GM21447 (cell line): ENCODE data around the gene SLC43A3.

Source experiments
- ATAC-seq: cut with Tn5 transposase; IDR thresholded peaks from one replicate; pipeline ENCODE4 v1.9.1; 2021; ENCODE audit not compliant: unreplicated experiment

The SLC43A3 gene

GRCh38 chr11:57390535-57390934 lies 36.4 kb downstream of the SLC43A3 start, which contains the start of gene PRG2:
Gene PRG2 (minus strand): TSS chr11:57390650. CDS start chr11:57389944, 706 bp downstream.
- no peak for ATAC-seq

- no peak for ATAC-seq
These were observed 39.5 kb downstream of the SLC43A3 start for GRCh38 chr11:57387289-57388030.

DNA sequence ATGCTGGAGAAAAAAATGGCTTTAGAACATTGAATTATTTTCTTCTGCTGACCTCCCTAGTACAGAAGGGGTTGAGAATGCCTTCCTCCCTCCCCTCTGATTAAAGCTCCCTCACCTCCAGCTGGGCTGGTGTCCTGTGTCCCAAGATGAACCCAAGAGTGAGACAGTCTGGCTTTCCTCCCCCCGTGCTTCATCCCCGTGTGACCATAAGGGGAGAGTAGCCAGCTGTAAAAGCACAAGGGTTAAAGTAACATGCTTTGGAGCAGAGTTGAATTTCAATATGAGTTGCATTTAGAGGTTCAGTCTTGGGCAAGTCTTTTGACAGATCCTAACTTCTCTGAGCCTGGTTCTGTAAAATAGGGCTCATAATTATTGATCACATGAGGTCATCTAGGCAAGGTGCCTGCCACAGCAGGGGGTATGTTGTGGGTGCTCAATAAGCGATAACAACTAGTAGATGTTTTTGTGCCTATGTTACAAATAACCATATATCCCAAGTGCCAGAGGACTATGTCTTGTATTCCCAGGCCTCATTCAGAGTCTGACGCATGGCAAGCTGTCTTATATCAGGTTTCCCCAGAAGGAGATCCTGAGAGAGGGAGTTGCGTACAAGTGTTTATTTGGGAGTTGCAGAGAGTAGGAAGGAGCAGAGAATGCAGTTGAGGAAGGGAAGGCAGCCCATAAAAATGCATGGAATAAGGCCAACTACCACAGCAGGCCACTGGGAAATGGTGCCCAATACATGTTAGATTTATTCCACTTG lies 40.6 kb downstream of the SLC43A3 start:
- no peak for ATAC-seq

GRCh38 chr11:57380975-57381374 lies 45.9 kb downstream of the SLC43A3 start, which contains the start of gene PRG3:
Gene PRG3 (minus strand): TSS chr11:57381150. CDS start chr11:57380708, 442 bp downstream.
- no peak for ATAC-seq

GRCh38 chr11:57379732-57380131 lies 47.2 kb downstream of the SLC43A3 start:
- no peak for ATAC-seq

- no peak for ATAC-seq
These were observed 48.7 kb downstream of the SLC43A3 start for GRCh38 chr11:57378186-57378585.

- no peak for ATAC-seq
These were observed 49.8 kb downstream of the SLC43A3 start for GRCh38 chr11:57377107-57377506.

DNA sequence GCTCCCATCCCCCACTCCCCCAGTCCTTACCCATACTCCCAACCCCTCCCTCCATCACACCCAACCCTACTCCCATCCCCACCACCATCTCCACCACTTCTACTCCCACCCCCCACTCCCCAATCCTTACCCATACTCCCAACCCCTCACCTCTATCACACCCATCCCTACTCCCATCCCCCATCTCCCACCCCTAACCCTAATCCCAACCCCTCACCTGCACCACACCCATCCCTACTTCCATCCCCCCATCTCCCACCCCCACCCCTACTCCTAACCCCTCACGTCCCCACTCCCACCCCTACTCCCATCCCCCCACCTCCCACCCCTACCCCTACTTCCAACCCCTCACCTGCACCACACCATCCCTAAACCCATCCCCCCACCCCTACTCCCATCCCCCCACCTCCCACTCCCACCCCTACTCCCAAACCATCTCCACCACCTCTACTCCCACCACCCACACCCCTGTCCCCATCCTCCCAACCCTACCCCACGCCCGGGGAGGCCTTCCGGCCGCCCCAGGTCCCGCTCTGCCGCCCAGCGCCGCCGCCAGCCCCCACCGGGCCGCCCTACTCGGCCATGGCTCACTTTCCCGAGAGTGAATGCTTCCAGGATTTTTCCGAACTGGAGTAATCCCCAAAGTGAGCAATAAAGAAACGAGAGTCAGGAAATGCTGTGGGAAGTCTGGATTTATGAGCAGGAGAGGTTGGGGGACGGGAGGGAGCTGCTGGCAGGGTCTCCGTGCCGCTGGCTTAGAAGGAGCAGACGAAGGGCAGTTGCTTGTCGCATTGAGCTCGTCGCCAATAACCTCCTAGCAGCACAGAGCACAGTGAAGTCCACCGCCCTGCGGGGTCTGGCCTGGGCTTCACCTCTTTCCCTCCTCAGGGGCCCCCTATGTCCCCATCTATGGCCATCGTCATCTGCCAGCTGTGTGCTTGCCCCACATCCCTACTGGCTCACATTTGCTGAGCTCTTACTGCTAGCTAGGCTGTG lies 50.5 kb downstream of the SLC43A3 start:
- ATAC-seq = no peak

GRCh38 chr11:57375490-57375889 lies 51.4 kb downstream of the SLC43A3 start:
- no peak for ATAC-seq

GRCh38 chr11:57374966-57375365 lies 52.0 kb downstream of the SLC43A3 start:
- no peak for ATAC-seq

DNA sequence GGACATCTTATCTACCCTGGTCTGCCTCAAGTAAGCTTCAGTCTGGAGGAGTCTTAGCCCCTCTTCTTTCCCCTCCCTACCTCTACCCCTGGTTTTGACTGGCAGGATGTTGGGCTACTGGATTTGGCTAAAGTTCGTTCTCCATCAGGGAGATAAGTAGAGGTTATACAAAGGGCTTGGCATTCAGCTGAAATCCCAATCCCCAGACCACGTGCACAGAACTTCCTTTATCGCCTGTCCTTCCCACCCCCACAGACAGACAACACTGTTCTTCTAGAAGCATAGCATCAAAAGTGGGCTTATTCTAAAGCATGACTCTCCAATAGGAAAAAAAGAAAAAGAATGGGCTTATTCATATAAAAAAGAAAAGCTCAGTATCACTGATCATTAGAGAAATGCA lies 53.8 kb downstream of the SLC43A3 start:
- no peak for ATAC-seq

DNA sequence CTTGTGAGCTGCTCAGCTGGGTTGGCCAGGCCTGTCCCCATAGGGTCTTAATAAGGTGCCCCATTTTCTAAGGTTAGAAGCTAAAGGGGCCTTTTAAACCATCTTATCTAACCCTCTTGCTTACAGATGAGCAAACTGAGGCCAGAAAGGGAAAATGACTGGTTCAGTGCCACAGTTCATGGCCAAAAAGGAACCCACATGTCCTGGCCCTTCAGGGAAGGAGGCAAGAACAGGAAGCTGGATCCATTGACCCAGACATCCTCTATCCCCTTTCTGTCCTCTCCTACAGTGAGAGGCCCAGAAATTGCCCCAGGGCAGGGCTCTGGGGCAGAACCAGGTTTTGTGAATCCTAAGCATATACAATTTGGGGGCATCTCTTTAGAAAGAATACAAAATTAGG lies 56.0 kb downstream of the SLC43A3 start:
- ATAC-seq = no peak

- no peak for ATAC-seq
These were observed 56.7 kb downstream of the SLC43A3 start for GRCh38 chr11:57370251-57370650.

GRCh38 chr11:57368845-57369232 lies 58.1 kb downstream of the SLC43A3 start:
- ATAC-seq = no peak

DNA sequence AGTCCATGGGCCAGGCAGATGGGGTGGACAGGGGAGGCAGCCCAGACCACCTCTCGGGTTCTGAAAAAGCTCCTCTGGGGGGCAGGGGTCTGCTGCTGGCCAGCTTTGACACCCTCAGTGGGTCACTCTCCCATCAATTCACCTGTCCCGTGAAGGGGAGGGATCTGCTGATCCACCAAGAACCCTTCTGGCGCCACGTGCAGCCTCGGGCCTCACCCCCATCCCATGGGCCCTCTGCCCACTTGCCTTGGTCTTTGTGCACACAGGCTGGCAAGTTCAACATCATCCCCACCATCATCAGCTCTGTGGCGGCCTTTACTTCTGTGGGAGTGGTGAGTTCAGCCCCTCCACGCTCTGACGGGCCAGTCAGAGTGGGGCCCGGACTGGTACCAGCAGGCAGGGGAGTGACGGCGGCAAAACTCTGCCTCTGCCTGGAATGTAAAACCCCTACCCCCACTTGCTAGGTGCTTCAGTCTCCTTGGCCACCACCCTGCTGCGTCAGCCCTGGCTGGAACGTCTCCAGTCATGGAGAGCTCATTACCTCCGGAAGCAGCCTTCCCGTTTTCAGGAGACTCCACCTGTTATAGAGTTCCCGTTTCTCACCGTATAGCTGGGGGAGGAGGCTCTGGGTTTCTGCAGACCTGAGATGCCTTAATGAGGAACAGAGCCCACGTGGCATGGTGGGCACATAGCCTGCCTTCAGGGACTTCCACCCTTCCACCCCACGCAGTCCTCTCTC lies 58.6 kb downstream of the SLC43A3 start:
- no peak for ATAC-seq

- ATAC-seq = no peak
These were observed 61.9 kb downstream of the SLC43A3 start for GRCh38 chr11:57364851-57365660.

- ATAC-seq = no peak
These were observed 63.5 kb downstream of the SLC43A3 start for GRCh38 chr11:57363131-57364080.

- ATAC-seq = no peak
These were observed 65.0 kb downstream of the SLC43A3 start for GRCh38 chr11:57361926-57362325.
